Inflammatory macrophage treated with lipopolysaccharide for 4 hours (primary cell): ENCODE data around the gene TRPM1.

Experiments
- DNase-seq: peaks from one replicate; pipeline ENCODE4 v3.0.0-alpha.2; 2020

The TRPM1 gene

GRCh38 chr15:31081588-31082250, 19.8 kb downstream of the TRPM1 start:
- DNase-seq = no peak

- DNase-seq = no peak
Measured at GRCh38 chr15:31081056-31081455, 20.5 kb downstream of the TRPM1 start.

- peak; percentile 25 for DNase-seq
Measured at GRCh38 chr15:31080591-31081014, 20.9 kb downstream of the TRPM1 start.

- no peak for DNase-seq
Measured at GRCh38 chr15:31079519-31079918, 22.0 kb downstream of the TRPM1 start.

- no peak for DNase-seq
Measured at GRCh38 chr15:31078471-31078870, 23.1 kb downstream of the TRPM1 start.

GRCh38 chr15:31077941-31078340, 23.6 kb downstream of the TRPM1 start:
- peak; percentile 19 for DNase-seq

GRCh38 chr15:31077181-31077580, 24.3 kb downstream of the TRPM1 start:
- no peak for DNase-seq

GRCh38 chr15:31074321-31074720, 27.2 kb downstream of the TRPM1 start:
- DNase-seq = no peak

GRCh38 chr15:31070867-31071266, 30.7 kb downstream of the TRPM1 start:
- no peak for DNase-seq

- no peak for DNase-seq
Measured at GRCh38 chr15:31069360-31070000, 32.0 kb downstream of the TRPM1 start.

GRCh38 chr15:31067890-31068603, 33.5 kb downstream of the TRPM1 start:
- no peak for DNase-seq

GRCh38 chr15:31065824-31066223, 35.7 kb downstream of the TRPM1 start:
- no peak for DNase-seq

- no peak for DNase-seq
Measured at GRCh38 chr15:31062911-31063310, 38.6 kb downstream of the TRPM1 start.

- DNase-seq = no peak
Measured at GRCh38 chr15:31062310-31062847, 39.1 kb downstream of the TRPM1 start.

GRCh38 chr15:31060429-31061140, 40.9 kb downstream of the TRPM1 start:
- no peak for DNase-seq

- DNase-seq = no peak
Measured at GRCh38 chr15:31058236-31058962, 43.1 kb downstream of the TRPM1 start.

- DNase-seq = peak; percentile 30
Measured at GRCh38 chr15:31051496-31052080, 49.9 kb downstream of the TRPM1 start.

GRCh38 chr15:31050953-31051352, 50.6 kb downstream of the TRPM1 start:
- DNase-seq = no peak

- peak; percentile 78 for DNase-seq
Measured at GRCh38 chr15:31049682-31050615, 51.6 kb downstream of the TRPM1 start.

- DNase-seq = peak; percentile 50
Measured at GRCh38 chr15:31049111-31049510, 52.4 kb downstream of the TRPM1 start.

- DNase-seq = no peak
Measured at GRCh38 chr15:31047437-31047836, 54.1 kb downstream of the TRPM1 start.
